GM12878 (cell line): ENCODE measurements around the gene OXTR. TPM values are rescaled to one million over a fixed set of nuclear protein-coding genes. Genes with fewer than 3 reads are reported as not detected.

ENCODE experiments used
- BCLAF1 ChIP-seq: fragments of 450-650 bp; IDR thresholded peaks from 2 replicates; pipeline ENCODE4 v1.6.1; 2017; ENCODE audit warnings: antibody characterized with exemption, mild to moderate bottlenecking, moderate library complexity
- CBX5 ChIP-seq: sonication (generic); IDR thresholded peaks from 2 replicates; pipeline ENCODE4 v1.6.1; 2016; ENCODE audit warnings: low read depth, moderate library complexity, mild to moderate bottlenecking, inconsistent platforms
- CREB1 ChIP-seq: IDR thresholded peaks from 2 replicates; pipeline ENCODE4 v1.6.1; 2012; ENCODE audit warnings: low read depth, mild to moderate bottlenecking, inconsistent platforms
- FOXM1 ChIP-seq: IDR thresholded peaks from 2 replicates; pipeline ENCODE4 v1.6.1; 2012; ENCODE audit warnings: low read depth, mild to moderate bottlenecking, inconsistent platforms, low read length, moderate library complexity
- HDAC6 ChIP-seq: fragments of 200-600 bp; sonication (generic); IDR thresholded peaks from one replicate; pipeline ENCODE4 v1.8.0; 2017; ENCODE audit warnings: antibody characterized with exemption; ENCODE audit not compliant: unreplicated experiment
- MYC ChIP-seq: IDR thresholded peaks from 2 replicates; pipeline ENCODE4 v1.6.1; 2011; ENCODE audit warnings: mild to moderate bottlenecking, low read length, moderate library complexity, inconsistent platforms; ENCODE audit not compliant: insufficient read depth, insufficient replicate concordance, insufficient read length, severe bottlenecking
- NR2F1 ChIP-seq: fragments of 450-650 bp; conservative IDR thresholded peaks from 2 replicates; pipeline ENCODE4 v1.6.1; 2017; ENCODE audit warnings: mild to moderate bottlenecking
- POU2F2 ChIP-seq: IDR thresholded peaks from 3 replicates; pipeline ENCODE4 v1.6.1; 2011; ENCODE audit warnings: low read depth, mild to moderate bottlenecking, low read length, borderline replicate concordance
- RCOR1 ChIP-seq: conservative IDR thresholded peaks from 2 replicates; pipeline ENCODE4 v1.6.1; 2012; ENCODE audit warnings: low read depth, low read length, improper control_type of control experiment
- SIN3A ChIP-seq: IDR thresholded peaks from 2 replicates; pipeline ENCODE4 v1.6.1; 2012; ENCODE audit warnings: low read depth, low read length, improper control_type of control experiment
- STAT1 ChIP-seq: fragments of 450-650 bp; conservative IDR thresholded peaks from 2 replicates; pipeline ENCODE4 v1.6.1; 2014; ENCODE audit warnings: antibody characterized with exemption, mild to moderate bottlenecking
- WRNIP1 ChIP-seq: IDR thresholded peaks from 2 replicates; pipeline ENCODE4 v1.6.1; 2011; ENCODE audit warnings: low read depth, low read length, improper control_type of control experiment, borderline replicate concordance
- ZBED1 ChIP-seq: IDR thresholded peaks from 2 replicates; pipeline ENCODE4 v1.6.1; 2016; ENCODE audit warnings: borderline replicate concordance
- ZNF207 ChIP-seq: fragments of 450-650 bp; IDR thresholded peaks from 2 replicates; pipeline ENCODE4 v1.6.1; 2014; ENCODE audit warnings: antibody characterized with exemption, mild to moderate bottlenecking, borderline replicate concordance
- ZNF24 ChIP-seq: fragments of 450-650 bp; IDR thresholded peaks from 2 replicates; pipeline ENCODE4 v1.6.1; 2017; ENCODE audit warnings: antibody characterized with exemption, mild to moderate bottlenecking
- polyA plus RNA-seq, 11 experiments: library from polyadenylated mRNA; depleted of rRNA in 4 of 11; unstranded in 6 of 11; stranded (reverse) in 5 of 11; fragments of >200 nt; fragmentation: Nextera tagmentation in 4 of 11; fragmentation: Illumina TruSeq in 1 of 11; extraction: Ambion mirVana in 4 of 11; extraction: Trizol in 1 of 11; gene quantifications; 1 replicate in 1 of 11; 2 replicates in 10 of 11; pipeline versions ENCODE4 v1.2.1 to v1.2.3, GENCODE V29; 2011 to 2016; ENCODE audit warnings: inconsistent platforms in 2 of 11, missing spikeins in 2 of 11, low read depth in 1 of 11
- total RNA-seq, 4 experiments: library from RNA; depleted of rRNA in 3 of 4; stranded (reverse); fragments of >200 nt in 3 of 4; fragmentation: Illumina TruSeq in 1 of 4; extraction: Trizol in 1 of 4; gene quantifications; 2 replicates each; pipeline versions ENCODE4 v1.2.1 to v1.2.3, GENCODE V29; 2013 to 2021
- TF ChIP-seq, protein P1 (sequence below), 3 experiments: IDR thresholded peaks in 2 of 3; conservative IDR thresholded peaks in 1 of 3; 2 replicates each; pipeline ENCODE4 v1.5.1; 2011; ENCODE audit warnings: low read depth in 3 of 3, low read length in 3 of 3, mild to moderate bottlenecking in 3 of 3, control low read depth in 2 of 3, moderate library complexity in 2 of 3, inconsistent platforms in 1 of 3, mixed read lengths in 1 of 3; ENCODE audit not compliant: control insufficient read depth in 2 of 3, insufficient read depth in 1 of 3; ENCODE audit errors: extremely low read depth in 1 of 3
- TF ChIP-seq, protein P2 (sequence below): IDR thresholded peaks from 2 replicates; pipeline ENCODE4 v1.6.1; 2012; ENCODE audit warnings: low read depth, low read length, improper control_type of control experiment

OXTR gene
- total and polyA plus RNA-seq, 10 of the 15 experiments (the other 5 are each of a cell fraction or from before 2014, with no cell fraction given), result 0.43 to 5.9 (median 2.6) TPM

DNA sequence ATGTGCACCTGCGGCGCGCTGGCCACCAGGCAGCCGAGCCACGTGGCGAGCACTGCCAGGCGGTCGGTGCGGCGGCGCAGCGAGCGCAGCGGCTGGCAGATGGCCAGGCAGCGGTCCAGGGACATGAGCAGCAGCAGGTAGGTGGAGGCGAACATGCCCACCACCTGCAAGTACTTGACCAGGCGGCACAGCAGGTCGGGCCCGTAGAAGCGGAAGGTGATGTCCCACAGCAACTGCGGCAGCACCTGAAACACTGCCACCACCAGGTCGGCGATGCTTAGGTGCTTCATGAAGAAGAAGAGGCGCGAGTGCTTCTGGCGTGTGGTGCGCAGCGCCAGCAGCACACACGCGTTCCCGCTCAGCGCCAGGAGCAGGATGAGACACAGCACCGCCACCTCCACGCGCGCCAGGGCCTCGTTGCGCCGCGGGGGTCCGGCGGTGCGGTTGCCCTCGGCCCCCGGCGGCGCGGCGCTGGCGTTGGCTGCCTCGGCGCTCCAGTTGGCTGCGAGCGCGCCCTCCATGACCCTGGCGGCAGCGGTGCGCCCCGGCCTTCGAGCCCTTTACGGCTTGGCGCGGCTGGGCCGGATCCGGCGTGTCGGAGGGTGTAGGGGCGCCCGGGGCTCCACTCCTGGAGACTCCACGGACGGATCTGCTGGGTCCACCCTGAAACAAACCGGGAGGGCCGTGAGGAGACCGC is 1.6 kb downstream of the OXTR start (continued):
- TF ChIP-seq SIN3A, result no peak
- no peak; the same call in 1 of the 2 replicates for TF ChIP-seq CBX5
- peak; percentile 91 for TF ChIP-seq HDAC6
- TF ChIP-seq, protein P1, sequence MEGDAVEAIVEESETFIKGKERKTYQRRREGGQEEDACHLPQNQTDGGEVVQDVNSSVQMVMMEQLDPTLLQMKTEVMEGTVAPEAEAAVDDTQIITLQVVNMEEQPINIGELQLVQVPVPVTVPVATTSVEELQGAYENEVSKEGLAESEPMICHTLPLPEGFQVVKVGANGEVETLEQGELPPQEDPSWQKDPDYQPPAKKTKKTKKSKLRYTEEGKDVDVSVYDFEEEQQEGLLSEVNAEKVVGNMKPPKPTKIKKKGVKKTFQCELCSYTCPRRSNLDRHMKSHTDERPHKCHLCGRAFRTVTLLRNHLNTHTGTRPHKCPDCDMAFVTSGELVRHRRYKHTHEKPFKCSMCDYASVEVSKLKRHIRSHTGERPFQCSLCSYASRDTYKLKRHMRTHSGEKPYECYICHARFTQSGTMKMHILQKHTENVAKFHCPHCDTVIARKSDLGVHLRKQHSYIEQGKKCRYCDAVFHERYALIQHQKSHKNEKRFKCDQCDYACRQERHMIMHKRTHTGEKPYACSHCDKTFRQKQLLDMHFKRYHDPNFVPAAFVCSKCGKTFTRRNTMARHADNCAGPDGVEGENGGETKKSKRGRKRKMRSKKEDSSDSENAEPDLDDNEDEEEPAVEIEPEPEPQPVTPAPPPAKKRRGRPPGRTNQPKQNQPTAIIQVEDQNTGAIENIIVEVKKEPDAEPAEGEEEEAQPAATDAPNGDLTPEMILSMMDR (IDR thresholded peaks at IDR 0.05 in 2 of 3, conservative IDR thresholded peaks at IDR 0.05 in 1 of 3; ENCODE audit: control insufficient read depth in 2 of 3, extremely low read depth in 1 of 3, insufficient read depth in 1 of 3, low read depth in 3 of 3, low read length in 3 of 3), result peak; percentile 43 to 51 (median 50); a peak in 5 of 6 replicates
- TF ChIP-seq RCOR1, result no peak
- TF ChIP-seq STAT1, result 0 out of 2 replicates have a peak, but pooled peaks have one; percentile 23
- TF ChIP-seq BCLAF1, result 0 out of 2 replicates have a peak, but pooled peaks have one; percentile 6
- peak; percentile 89 for TF ChIP-seq NR2F1
- no peak for TF ChIP-seq CREB1
- TF ChIP-seq FOXM1, result no peak
- no peak for TF ChIP-seq ZBED1
- TF ChIP-seq WRNIP1, result no peak
- TF ChIP-seq ZNF24, result 0 out of 2 replicates have a peak, but pooled peaks have one; percentile 28
- TF ChIP-seq, protein P2, sequence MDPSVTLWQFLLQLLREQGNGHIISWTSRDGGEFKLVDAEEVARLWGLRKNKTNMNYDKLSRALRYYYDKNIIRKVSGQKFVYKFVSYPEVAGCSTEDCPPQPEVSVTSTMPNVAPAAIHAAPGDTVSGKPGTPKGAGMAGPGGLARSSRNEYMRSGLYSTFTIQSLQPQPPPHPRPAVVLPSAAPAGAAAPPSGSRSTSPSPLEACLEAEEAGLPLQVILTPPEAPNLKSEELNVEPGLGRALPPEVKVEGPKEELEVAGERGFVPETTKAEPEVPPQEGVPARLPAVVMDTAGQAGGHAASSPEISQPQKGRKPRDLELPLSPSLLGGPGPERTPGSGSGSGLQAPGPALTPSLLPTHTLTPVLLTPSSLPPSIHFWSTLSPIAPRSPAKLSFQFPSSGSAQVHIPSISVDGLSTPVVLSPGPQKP, result no peak
- TF ChIP-seq MYC, result peak; percentile 95
- 0 out of 2 replicates have a peak, but pooled peaks have one; percentile 41 for TF ChIP-seq ZNF207
- TF ChIP-seq POU2F2, result no peak
- TF ChIP-seq, all 136 proteins: peak for 17
